ENCODE results near the gene OR6K6.

The OR6K6 gene, protein sequence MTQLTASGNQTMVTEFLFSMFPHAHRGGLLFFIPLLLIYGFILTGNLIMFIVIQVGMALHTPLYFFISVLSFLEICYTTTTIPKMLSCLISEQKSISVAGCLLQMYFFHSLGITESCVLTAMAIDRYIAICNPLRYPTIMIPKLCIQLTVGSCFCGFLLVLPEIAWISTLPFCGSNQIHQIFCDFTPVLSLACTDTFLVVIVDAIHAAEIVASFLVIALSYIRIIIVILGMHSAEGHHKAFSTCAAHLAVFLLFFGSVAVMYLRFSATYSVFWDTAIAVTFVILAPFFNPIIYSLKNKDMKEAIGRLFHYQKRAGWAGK

GRCh38 chr1:158754420-158754819, at the start of gene OR6K6:
TSS of gene OR6K6 (plus strand) at chr1:158754720. CDS start at chr1:158754888, 168 bp downstream.
- no peak for DNase-seq

- DNase-seq, result no peak
Measured at GRCh38 chr1:158706096-158706495, 48.4 kb upstream of the OR6K6 start.

GRCh38 chr1:158711098-158711497, 43.4 kb upstream of the OR6K6 start:
- DNase-seq, result no peak

- DNase-seq, result no peak
Measured at GRCh38 chr1:158714754-158715153, 39.8 kb upstream of the OR6K6 start.

- DNase-seq, result peak; percentile 59
Measured at GRCh38 chr1:158716335-158716734, 38.2 kb upstream of the OR6K6 start.

DNA sequence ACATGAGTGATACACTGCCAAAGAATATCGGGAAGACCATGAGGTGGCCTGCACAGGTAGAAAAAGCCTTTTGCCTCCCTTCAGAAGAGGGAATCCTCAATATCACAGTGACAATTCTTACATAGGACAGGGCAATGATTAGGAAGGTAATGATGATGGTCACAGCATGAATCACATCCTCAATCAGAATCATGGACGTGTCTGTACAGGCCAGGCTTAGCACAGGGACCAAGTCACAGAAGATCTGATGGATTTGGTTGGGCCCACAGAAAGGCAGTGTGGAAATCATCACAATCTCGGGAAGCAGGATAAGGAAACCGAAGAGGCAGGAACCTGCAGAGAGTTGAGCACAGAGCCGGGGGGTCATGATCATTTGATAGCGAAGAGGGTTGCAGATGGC, 37.2 kb upstream of the OR6K6 start:
- no peak for DNase-seq

DNA sequence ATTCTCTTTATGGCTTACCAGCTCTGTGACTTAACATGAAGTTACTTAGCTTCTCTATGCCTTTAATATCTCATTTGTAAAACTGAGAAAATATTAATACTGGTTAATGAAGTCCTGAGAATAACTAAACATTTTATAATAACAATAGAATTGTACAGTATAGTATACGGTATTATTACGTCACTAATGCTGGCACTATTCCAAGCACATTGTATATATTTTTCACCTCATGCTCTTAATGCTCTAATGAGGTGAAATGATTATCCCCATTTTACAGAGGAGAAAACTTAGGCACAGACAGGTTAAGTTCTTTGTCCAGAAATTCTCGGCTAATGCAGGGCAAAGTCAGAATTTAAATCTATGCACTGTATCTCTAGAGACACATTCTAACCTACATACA, 34.9 kb upstream of the OR6K6 start:
- DNase-seq, result no peak

DNA sequence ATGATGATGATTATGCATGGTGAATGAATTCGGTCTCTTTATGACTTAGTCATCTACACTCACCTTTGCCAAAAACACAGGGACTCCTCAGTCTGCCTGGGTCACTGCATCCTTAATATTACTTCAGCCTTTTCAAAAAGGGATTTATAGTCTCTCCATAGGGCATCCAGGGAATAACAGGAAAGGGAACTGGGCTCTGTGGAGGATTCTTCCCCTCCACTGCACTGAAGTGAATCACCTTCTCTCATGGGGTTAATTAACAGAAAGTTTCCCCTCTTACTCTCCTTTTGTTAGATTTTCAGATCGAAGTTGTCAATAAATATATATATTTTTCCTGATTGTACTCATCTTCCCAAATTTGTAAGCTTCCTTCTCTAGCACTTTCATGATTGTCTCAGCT, 33.9 kb upstream of the OR6K6 start, which contains the start of gene OR6K3:
OR6K3 (minus strand) TSS at position 101 of the 400 bp plus-strand sequence. CDS start 2,605 bp downstream, outside the sequence.
- DNase-seq, result no peak

GRCh38 chr1:158724442-158724841, 30.1 kb upstream of the OR6K6 start:
- no peak for DNase-seq

DNA sequence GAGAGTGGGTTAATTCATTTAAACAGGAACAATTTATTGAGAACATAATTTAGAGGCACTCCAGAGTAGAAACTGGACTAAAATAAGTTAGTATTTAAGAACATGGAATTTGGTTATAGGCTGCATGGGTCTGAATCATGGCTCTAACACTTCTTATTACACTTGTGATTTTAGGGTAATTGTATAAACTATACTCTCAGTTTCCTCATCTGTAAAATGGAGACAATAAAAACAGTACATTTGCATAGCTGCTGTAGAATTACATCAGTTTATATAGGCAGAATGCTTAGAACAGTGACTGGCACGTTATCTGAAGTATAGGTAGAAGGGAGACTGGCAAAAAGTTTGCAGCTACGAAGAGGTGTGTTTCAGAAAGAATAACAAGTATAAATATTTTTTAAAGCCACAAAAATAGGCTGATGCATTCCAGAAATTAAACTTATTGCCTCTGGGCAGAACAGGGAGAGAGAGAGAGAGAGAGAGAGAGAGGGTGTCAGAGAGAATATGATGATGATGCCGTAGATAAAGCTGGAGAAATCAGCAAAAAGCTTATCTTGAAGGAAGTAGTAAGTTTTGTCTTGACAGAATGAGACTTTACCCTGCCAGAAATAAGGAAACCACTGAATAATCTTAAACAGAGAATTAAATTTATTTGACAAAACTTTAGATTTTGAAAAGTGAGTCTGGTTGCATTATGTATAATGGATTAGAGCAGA, 25.9 kb upstream of the OR6K6 start:
- no peak for DNase-seq

DNA sequence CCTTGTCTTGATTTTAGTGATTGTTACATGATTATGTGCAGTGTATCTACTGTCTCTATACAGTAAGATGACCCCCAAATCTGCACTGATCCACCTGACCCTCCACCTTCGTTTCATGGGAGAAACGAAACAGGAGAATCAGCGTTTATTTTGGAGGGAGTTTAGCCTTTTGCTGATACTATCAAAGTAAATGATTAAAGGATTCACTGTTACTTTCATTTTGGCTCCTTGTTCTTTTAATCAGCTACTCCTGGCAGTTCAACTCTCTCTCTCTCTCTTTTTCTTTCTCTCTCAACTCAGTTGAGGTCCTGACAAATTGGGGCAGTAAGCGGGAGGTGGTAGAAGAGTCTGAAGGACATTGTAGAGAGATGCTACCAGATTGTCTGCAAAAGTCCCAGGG, 24.1 kb upstream of the OR6K6 start:
- no peak for DNase-seq

- no peak for DNase-seq
Measured at GRCh38 chr1:158731707-158732106, 22.8 kb upstream of the OR6K6 start.

DNA sequence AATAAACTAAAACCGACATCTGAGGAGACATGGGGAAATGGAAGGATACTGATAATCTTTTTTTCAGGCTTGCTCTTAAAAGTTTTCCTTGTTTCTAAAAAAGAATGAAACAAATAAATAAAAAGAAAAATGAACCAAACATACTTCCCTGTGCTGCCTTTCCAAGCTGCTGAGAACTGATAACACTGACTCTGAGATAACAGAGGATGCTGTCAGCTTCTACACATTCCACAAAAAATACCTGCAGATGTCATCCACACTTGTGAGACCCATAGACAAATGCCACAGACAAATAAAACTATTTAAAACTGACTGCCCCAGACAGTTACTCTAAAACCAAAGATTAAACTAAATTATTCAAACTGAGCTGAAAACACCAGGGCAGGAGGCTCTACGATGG, 22.0 kb upstream of the OR6K6 start:
- DNase-seq, result no peak

- DNase-seq, result no peak
Measured at GRCh38 chr1:158735848-158736247, 18.7 kb upstream of the OR6K6 start.

GRCh38 chr1:158752155-158752712, 2.3 kb upstream of the OR6K6 start:
- DNase-seq, result no peak

- no peak for DNase-seq
Measured at GRCh38 chr1:158771950-158772866, 17.7 kb downstream of the OR6K6 start, which contains the start of gene OR6N1. TSS of gene OR6N1 (minus strand) at chr1:158772195. CDS start at chr1:158766682, 5,513 bp downstream.

DNA sequence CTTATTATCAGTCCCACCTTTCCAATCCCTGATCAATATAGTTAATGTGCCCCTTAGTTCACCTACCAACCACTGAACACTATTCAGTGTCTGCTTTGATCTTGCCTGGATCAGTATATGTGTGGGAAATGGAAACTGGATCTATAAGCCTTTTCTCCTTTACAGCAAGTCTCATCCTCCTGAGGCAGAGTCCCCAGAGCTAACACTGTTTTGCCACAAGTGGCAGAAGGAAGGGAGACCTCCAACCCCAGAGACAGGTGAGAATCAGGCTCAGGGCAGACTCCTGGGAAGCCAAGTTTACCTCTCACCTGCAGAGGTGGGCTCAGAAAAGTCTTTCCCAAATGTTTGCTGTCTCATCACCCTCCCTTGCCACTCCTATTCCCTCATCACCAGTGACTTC, 26.6 kb downstream of the OR6K6 start, which contains the start of gene OR6N2:
OR6N2 (minus strand) TSS at position 101 of the 400 bp plus-strand sequence. CDS start 3,569 bp downstream, outside the sequence.
- DNase-seq, result no peak

GRCh38 chr1:158793604-158794003, 39.1 kb downstream of the OR6K6 start:
- peak; percentile 41 for DNase-seq

DNA sequence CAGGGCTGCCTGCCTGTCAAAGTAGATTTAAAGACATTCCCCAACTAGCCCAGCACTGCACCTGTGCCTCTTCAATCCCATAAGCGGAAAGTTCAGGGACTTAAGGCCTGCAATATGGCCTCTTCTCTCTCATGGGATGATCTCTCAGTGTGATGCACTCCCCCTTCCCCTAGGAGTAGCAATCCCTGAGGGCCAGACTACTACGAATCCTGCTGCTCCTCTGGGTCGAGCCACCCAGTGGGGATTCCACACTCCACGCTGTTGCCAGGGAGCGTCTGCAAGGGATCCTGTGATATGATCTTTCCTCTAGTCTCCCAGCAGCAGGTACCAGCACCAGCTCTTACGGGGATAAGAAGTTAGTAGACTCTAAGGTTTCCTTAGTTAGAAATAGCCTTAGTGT, 39.7 kb downstream of the OR6K6 start:
- DNase-seq, result no peak

- no peak for DNase-seq
Measured at GRCh38 chr1:158798531-158798930, 44.0 kb downstream of the OR6K6 start.

- DNase-seq, result no peak
Measured at GRCh38 chr1:158799689-158800088, 45.2 kb downstream of the OR6K6 start.

DNA sequence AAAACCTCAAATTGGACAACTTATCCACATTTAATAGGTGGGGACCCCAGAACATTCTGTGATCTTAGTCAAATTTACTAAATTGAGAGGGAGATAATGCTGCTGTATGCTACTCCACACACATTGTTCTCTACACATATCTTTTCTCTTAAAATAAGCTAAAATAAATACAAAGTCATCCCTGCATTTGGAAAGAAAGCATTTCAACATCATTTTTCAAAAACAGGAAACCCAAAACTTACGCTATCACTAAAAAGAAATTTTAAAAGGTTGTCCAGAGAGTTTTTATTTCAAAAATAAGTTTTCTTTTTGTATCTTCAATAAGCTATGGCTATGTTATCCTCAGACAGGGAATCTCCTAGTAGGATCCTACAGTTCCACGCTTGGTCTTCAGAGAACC, 46.0 kb downstream of the OR6K6 start:
- no peak for DNase-seq

DNA sequence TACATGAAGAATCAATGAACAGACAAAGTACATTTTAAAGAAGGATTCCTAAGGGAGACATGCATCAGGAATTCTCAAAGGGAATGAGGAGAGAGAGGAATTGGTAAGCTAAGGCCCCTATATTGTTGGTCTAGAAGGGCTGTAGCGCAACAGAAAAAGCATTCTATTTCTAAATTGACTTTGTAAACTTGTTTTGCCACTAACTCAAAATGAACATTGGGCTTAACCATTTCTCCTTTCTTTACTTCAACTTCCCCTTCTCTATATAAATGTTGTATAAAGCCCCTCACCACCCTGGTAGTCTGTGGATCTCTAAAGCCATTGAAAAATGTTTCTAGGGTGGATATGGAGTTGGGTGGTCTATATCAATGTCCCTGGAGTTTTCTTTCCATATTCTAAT, 46.9 kb downstream of the OR6K6 start:
- DNase-seq, result no peak
